SIG-M5 treated with dmso at 0.1 percent for 504 hours (cell line): ENCODE results near the gene INTS11.

Experiments
- DNase-seq: peaks from one replicate; lab custom pipeline; 2025; ENCODE audit not compliant: unreplicated experiment; lab: John Stamatoyannopoulos, UW

INTS11 gene

GRCh38 chr1:1358433-1359271 lies 34.2 kb upstream of the INTS11 start, which contains the start of gene MXRA8:
Gene MXRA8, minus strand, starts transcription at chr1:1358555. Its CDS starts 51 bp downstream, at chr1:1358504.
- DNase-seq = no peak

- no peak for DNase-seq
These were observed 33.5 kb upstream of the INTS11 start for GRCh38 chr1:1357871-1358432.

DNA sequence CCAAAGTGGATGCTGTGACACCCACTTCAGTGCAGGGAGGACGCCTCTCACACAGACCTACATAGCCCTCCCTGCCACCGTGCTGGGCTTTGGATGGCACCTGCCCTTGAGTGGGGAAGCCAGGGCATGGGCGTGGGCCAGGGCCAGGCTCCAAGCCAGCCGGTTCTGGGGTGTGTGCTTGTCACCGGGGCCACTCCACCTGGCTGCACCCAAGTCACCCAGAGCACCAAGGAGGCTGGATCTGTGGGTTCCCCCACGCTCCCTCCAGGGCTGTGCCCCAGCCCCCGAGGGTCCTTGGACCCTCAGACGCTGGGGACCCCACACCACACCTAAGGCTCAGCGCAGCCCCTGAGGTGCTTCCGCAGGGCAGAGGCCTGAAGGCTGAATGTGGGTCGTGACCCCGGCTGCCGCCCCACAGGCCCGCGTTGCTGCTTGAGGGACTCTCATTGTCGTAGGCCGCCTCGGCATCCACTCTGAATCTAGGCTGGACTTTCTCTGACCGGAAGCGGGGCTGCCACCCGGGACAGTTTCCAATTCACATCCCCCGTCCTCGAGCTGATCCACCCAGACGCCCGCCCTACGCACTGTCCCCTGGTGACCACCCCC lies 32.4 kb upstream of the INTS11 start:
- DNase-seq = no peak

GRCh38 chr1:1356166-1356795 lies 31.8 kb upstream of the INTS11 start:
- no peak for DNase-seq

- DNase-seq = no peak
These were observed 31.0 kb upstream of the INTS11 start for GRCh38 chr1:1355416-1355815.

DNA sequence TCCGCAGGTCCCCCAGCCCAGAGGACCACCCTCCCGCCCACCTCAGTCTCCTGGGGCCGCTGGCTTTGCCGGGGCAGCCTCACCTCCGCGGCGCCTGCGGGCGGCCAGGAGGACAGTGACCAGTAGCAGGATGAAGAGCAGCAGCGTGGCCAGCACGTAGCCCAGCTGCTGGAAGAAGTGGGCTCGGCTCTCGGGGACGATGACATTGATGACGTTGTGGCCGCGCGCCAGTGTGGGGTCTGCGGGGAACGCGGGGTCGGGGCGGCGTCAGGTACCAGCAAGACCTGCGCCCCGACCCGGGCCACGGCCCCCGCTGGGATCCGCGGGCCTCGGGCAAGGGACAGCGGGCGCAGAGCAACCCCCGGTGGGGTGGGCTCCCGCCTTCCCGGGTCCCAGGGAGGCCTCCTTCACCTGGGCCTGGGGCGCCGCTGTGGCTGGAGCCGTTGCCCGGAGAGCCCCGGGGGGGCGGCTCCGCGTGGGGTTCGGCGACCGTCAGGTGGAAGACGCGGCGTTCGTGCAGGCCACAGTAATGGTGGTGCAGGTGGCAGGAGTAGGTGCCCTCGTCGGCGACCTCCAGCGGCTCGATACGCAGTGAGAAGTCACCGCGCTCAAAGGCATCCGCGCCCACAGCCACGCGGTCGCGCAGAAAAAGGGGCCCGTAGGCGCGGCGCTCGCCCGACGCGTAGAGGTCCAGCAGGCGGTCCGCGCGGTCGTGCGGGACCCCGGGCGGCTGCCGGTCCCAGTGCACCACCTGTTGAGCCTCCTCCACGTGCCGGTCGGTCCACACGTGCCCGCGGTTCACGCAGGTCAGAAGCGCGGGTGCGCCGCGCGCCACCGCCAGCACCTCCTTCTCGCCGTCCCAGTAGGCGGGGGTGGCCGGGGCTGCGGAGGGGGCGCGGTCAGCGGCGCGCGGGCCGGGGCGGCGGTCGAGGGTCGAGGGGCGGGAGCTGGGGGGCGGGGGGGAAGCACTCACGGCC lies 30.1 kb upstream of the INTS11 start:
- DNase-seq = no peak

DNA sequence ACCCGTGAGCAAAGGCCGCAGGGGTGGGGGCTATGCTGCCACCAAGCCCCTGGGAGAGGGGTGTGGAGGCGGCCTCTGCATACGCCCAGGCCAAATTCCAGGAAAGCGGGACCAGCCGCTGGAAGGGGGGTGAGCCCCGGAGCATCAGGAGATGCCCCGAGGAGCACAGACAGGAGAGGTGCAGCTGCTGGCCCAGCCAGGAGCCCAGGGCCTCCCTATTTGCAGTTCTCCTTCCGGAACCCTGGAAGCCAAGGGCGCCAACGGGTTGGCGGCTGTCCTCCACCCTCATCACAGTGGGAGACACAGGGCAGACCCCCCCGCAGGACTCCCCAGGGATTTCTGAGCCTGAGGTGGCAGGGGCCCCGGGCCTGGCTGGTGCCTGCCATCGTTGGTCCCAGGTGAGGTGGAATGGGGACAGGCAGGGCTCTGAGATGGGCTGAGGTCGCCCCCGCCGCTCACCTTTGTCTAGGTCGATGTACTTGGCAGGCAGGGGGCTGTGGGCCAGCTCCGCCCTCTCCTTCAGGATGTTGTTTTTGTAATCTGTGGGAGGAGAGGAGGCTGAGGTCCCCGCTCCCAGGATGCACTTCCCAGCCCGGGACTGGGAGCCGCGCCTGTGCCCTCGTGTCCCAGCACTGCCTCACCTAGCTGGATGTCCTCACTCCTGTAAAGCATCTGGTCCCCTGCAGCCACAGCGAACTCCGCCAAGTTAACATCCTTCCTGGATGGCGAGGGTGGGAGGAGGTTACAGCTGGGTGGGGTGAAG lies 29.1 kb upstream of the INTS11 start:
- DNase-seq = no peak

GRCh38 chr1:1352786-1353388 lies 28.4 kb upstream of the INTS11 start:
- DNase-seq = no peak

- DNase-seq = no peak
These were observed 27.3 kb upstream of the INTS11 start for GRCh38 chr1:1351511-1352427.

GRCh38 chr1:1349256-1350012 lies 25.0 kb upstream of the INTS11 start, which contains the start of gene DVL1:
Gene DVL1, minus strand, starts transcription at chr1:1349418. Its CDS starts 353 bp downstream, at chr1:1349065.
- DNase-seq = peak; percentile 23

DNA sequence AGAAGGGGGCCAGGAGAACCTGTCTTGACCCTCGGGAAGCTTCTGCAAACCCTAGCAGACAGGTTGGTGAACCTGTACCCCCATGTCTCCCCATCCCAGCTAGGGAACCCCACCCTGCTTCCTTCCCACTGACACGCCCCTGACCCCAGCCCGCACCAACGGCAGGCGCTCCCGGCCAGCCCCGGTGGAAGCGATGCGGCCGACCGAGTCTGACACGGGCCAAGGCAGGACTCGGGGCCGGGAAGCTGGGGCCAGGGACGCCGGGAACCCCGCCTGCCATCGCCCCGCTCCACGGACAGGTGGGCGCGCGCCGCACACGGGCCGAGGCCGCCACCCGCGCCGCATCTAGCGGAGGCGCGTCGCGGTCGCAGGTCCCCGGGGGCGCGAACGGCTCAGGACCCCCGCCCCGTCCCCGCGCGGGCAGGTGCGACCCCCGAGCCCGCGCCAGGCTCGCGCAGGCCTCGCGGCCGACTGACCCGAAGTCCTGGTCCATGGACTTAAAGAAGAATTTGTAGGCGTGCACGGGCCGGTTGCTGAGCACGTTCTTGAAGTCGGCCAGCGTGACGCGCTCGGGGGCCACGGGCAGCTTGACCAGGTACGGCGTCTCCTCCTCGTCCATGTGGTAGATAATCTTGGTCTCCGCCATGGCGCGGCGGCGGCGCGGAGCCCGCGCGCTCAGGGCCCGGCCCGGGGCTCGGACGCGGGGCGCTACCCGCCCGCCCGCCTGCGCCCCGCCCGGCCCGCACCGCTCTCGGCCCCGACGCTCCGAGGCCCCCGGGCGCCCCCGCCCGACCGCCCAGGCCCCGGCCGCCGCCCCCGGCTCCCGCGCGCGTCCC lies 24.2 kb upstream of the INTS11 start:
- DNase-seq = no peak

DNA sequence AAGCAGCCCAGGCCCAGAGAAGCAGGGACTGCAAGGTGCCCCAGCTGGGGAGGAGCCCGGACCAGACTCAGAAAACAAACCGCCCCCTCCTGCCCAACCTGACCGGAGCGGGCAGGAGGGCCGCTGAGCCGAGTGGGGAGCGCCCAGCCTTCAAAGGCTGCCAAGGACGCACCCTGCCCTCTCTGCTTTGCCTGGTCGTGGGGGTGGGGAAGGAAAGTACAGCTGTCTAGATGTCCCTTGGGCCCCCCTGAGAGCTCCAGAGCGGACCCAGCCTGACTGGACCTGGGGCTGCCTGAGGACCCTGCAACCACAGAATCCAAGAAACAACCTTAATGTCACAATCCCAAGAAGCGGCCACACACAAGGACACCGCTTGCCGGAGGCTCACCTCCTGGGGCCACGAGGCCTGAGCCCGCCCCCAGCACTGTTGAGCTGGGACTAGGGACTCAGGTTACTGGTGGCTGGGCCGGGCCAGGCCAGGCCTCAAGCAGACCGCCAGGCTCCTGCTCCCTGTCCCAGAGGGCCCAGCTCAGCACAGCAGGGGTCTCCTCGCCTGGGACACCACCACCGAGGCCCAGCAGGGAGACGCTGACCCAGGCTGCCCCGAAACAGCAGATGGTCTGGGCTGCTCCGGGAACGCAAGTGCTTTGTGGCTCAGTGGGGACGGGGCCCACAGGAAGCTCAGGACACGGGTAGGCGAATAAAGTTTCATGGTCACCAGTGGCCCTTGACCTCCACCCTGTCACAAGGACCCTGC lies 23.4 kb upstream of the INTS11 start:
- DNase-seq = no peak

DNA sequence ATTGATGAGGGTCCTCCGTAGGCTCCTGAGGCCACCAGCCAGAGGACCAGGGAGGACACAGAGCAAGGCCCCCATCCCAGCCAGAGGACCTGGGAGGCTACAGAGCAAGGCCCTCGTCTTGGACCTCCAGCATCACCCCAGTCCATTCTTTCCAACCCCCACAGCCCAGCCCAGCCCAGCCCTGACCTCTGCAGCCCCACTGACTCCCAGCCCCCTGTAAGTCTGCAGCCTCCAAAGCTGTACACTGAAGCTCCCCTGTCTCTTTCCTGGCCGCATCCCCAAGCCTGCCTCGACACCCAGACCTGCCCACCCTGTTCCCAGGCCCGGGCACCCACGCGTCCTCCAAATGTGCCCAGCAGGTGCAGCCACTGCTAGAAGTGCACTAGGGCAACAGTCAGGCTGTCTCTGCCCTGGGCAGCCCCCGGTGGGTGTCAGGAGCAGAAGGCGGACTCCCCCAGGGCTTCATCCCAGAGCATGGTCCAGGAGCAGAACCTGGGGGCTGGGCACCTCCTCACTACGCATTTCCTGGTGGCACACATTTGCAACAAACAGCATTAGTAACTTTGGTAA lies 22.7 kb upstream of the INTS11 start:
- DNase-seq = no peak

GRCh38 chr1:1346501-1346890 lies 22.0 kb upstream of the INTS11 start:
- no peak for DNase-seq

DNA sequence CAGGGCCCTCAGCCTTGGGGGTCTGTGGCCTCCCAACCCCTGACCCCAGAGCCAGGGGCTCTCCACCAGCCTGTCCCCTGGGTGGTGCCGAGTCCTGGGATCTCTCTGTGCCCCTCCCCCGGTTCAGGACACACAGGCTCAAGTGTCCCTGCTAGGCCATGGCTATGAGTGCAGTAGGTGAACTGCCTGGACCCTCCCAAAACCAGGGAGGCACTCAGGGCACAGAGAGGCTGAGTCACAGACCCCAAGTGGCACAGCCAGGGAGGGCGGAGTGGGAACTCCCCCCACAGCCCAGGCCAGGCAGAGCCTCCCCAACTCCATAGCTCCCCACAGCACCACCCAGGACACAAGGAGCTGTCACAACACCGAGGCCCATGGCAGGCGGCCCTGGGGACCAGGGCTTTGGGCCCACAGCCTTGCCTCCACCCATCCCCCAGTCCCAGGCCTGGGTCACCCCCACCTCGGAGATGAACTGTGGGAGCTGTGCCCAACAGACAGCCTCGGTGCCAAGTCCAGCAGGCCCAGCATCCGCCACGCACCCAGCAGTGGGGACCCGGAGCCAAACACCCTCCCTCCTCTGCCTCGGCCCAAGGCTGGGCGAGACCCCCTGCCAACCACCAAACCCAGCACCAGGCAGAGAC lies 21.5 kb upstream of the INTS11 start:
- DNase-seq = no peak
